T follicular helper cell (primary cell): Measurements from ENCODE around the gene STPG2.

ENCODE experiments used
- DNase-seq: peaks from one replicate; pipeline ENCODE4 v3.0.0-alpha.2; 2020; ENCODE audit warnings: low read depth

The STPG2 gene

GRCh38 chr4:97812768-97813167, 330.5 kb downstream of the STPG2 start:
- no peak for DNase-seq

GRCh38 chr4:97786306-97786920, 356.9 kb downstream of the STPG2 start:
- DNase-seq: no peak

GRCh38 chr4:97778174-97778573, 365.1 kb downstream of the STPG2 start:
- DNase-seq: no peak

GRCh38 chr4:97774347-97774989, 368.8 kb downstream of the STPG2 start:
- no peak for DNase-seq

GRCh38 chr4:97770222-97770621, 373.1 kb downstream of the STPG2 start:
- DNase-seq: no peak

GRCh38 chr4:97762115-97762512, 381.2 kb downstream of the STPG2 start:
- no peak for DNase-seq

GRCh38 chr4:97761445-97762114, 381.7 kb downstream of the STPG2 start:
- DNase-seq: no peak

- no peak for DNase-seq
Observed at GRCh38 chr4:97759785-97760184, 383.5 kb downstream of the STPG2 start.

GRCh38 chr4:97752599-97752998, 390.7 kb downstream of the STPG2 start:
- DNase-seq: no peak

GRCh38 chr4:97747945-97748344, 395.3 kb downstream of the STPG2 start:
- DNase-seq: no peak

- no peak for DNase-seq
Observed at GRCh38 chr4:97720869-97721432, 422.3 kb downstream of the STPG2 start.

- no peak for DNase-seq
Observed at GRCh38 chr4:97691111-97691605, 452.1 kb downstream of the STPG2 start.

- no peak for DNase-seq
Observed at GRCh38 chr4:97670703-97671269, 472.5 kb downstream of the STPG2 start.

GRCh38 chr4:97665553-97665952, 477.7 kb downstream of the STPG2 start:
- no peak for DNase-seq

GRCh38 chr4:97664741-97665140, 478.5 kb downstream of the STPG2 start:
- no peak for DNase-seq

GRCh38 chr4:97662133-97662532, 481.1 kb downstream of the STPG2 start:
- DNase-seq: no peak

- no peak for DNase-seq
Observed at GRCh38 chr4:97656044-97656720, 487.1 kb downstream of the STPG2 start.

GRCh38 chr4:97653701-97654100, 489.6 kb downstream of the STPG2 start:
- no peak for DNase-seq

- DNase-seq: no peak
Observed at GRCh38 chr4:97646997-97647396, 496.3 kb downstream of the STPG2 start.

- DNase-seq: no peak
Observed at GRCh38 chr4:97645071-97645821, 498.0 kb downstream of the STPG2 start.

GRCh38 chr4:97643179-97643578, 500.1 kb downstream of the STPG2 start:
- no peak for DNase-seq
